Stimulated activated CD8-positive, alpha-beta memory T cell treated with anti-CD3 and anti-CD28 coated beads, Interleukin-12 subunit alpha, Interleukin-12 subunit beta, amount 100 ng/mL, for 24 hours (primary cell): ENCODE measurements around the gene STX7.

ENCODE experiments used
- DNase-seq: peaks from one replicate; pipeline ENCODE4 v3.0.0-alpha.2; 2020; ENCODE audit errors: extremely low read depth

Gene STX7

GRCh38 chr6:132412656-132413498 is 100.0 kb downstream of the STX7 start:
- DNase-seq: no peak

GRCh38 chr6:132411296-132411695 is 101.6 kb downstream of the STX7 start:
- DNase-seq: no peak

- no peak for DNase-seq
Observed at GRCh38 chr6:132410830-132411229, 102.1 kb downstream of the STX7 start.

- DNase-seq: no peak
Observed at GRCh38 chr6:132405143-132405915, 107.6 kb downstream of the STX7 start.

- no peak for DNase-seq
Observed at GRCh38 chr6:132404736-132405135, 108.2 kb downstream of the STX7 start.

- no peak for DNase-seq
Observed at GRCh38 chr6:132404330-132404729, 108.6 kb downstream of the STX7 start.

GRCh38 chr6:132401618-132402285 is 111.2 kb downstream of the STX7 start:
- DNase-seq: no peak

- DNase-seq: no peak
Observed at GRCh38 chr6:132400883-132401617, 111.9 kb downstream of the STX7 start, which contains the start of gene MOXD1. Gene MOXD1 (minus strand): TSS chr6:132401475. CDS start chr6:132401426, 49 bp downstream.

- DNase-seq: no peak
Observed at GRCh38 chr6:132400555-132400882, 112.4 kb downstream of the STX7 start.

GRCh38 chr6:132399376-132400074 is 113.4 kb downstream of the STX7 start:
- DNase-seq: no peak
